H9 (cell line): ENCODE results near the gene ZNF547. TPM values are rescaled to one million over a fixed set of nuclear protein-coding genes. Genes with fewer than 3 reads are reported as not detected.
A peak's percentile ranks its signal among the peaks of the same experiment; 100 is the strongest.

Source experiments
- DNase-seq: peaks from one replicate; pipeline ENCODE4 v3.0.0-alpha.2; 2017
- H2AFZ ChIP-seq: one replicate; pipeline ENCODE4 v1.6.1; 2013; ENCODE audit warnings: mild to moderate bottlenecking, low read length, control low read depth, moderate library complexity
- H2AK5ac ChIP-seq: 2 replicates; pipeline ENCODE4 v1.6.1; 2013; ENCODE audit warnings: low read length, control low read depth, mixed read lengths; ENCODE audit not compliant: insufficient read length
- H2BK120ac ChIP-seq: one replicate; pipeline ENCODE4 v1.6.1; 2013; ENCODE audit warnings: low read depth, mild to moderate bottlenecking, low read length, control low read depth, inconsistent platforms; ENCODE audit not compliant: poor library complexity, severe bottlenecking
- H2BK12ac ChIP-seq: 2 replicates; pipeline ENCODE4 v1.6.1; 2013; ENCODE audit warnings: low read length, control low read depth, mixed read lengths, low read depth; ENCODE audit not compliant: insufficient read length
- H2BK15ac ChIP-seq: 2 replicates; pipeline ENCODE4 v1.6.1; 2013; ENCODE audit warnings: low read depth, low read length, control low read depth
- H2BK20ac ChIP-seq: one replicate; pipeline ENCODE4 v1.6.1; 2013; ENCODE audit warnings: low read depth, mild to moderate bottlenecking, low read length, control low read depth, inconsistent platforms; ENCODE audit not compliant: poor library complexity, severe bottlenecking
- H2BK5ac ChIP-seq: 2 replicates; pipeline ENCODE4 v1.6.1; 2013; ENCODE audit warnings: low read length, control low read depth, mixed read lengths; ENCODE audit not compliant: insufficient read length
- H3K14ac ChIP-seq: 2 replicates; pipeline ENCODE4 v1.6.1; 2013; ENCODE audit warnings: low read length, control low read depth; ENCODE audit not compliant: insufficient read depth
- H3K18ac ChIP-seq: 2 replicates; pipeline ENCODE4 v1.6.1; 2013; ENCODE audit warnings: low read depth, mild to moderate bottlenecking, mixed read lengths, low read length, control low read depth; ENCODE audit not compliant: insufficient read length
- H3K23ac ChIP-seq: 2 replicates; pipeline ENCODE4 v1.6.1; 2013; ENCODE audit warnings: low read length, control low read depth, mixed read lengths, low read depth; ENCODE audit not compliant: insufficient read length
- H3K23me2 ChIP-seq: 2 replicates; pipeline ENCODE4 v1.6.1; 2013; ENCODE audit warnings: low read depth, mild to moderate bottlenecking, mixed read lengths, low read length, control low read depth; ENCODE audit not compliant: insufficient read length, poor library complexity, severe bottlenecking
- H3K27ac ChIP-seq: 2 replicates; pipeline ENCODE4 v1.5.1; 2013; ENCODE audit warnings: low read length, control low read depth, mixed read lengths, low read depth; ENCODE audit not compliant: insufficient read length
- H3K27me3 ChIP-seq: 2 replicates; pipeline ENCODE4 v1.6.1; 2013; ENCODE audit warnings: low read length, control low read depth, inconsistent platforms; ENCODE audit not compliant: insufficient read depth
- H3K4ac ChIP-seq: 2 replicates; pipeline ENCODE4 v1.6.1; 2013; ENCODE audit warnings: low read depth, mild to moderate bottlenecking, control low read depth, inconsistent platforms, low read length, moderate library complexity
- H3K4me1 ChIP-seq: 2 replicates; pipeline ENCODE4 v1.6.1; 2013; ENCODE audit warnings: low read length, control low read depth, inconsistent platforms; ENCODE audit not compliant: insufficient read depth
- H3K4me2 ChIP-seq: 2 replicates; pipeline ENCODE4 v1.6.1; 2013; ENCODE audit warnings: low read length, control low read depth, mixed read lengths; ENCODE audit not compliant: insufficient read length, insufficient read depth
- H3K56ac ChIP-seq: 2 replicates; pipeline ENCODE4 v1.6.1; 2013; ENCODE audit warnings: low read depth, mild to moderate bottlenecking, mixed read lengths, low read length, control low read depth; ENCODE audit not compliant: insufficient read length
- H3K79me1 ChIP-seq: 2 replicates; pipeline ENCODE4 v1.6.1; 2013; ENCODE audit warnings: low read depth, mild to moderate bottlenecking, moderate library complexity, low read length, control low read depth, inconsistent platforms; ENCODE audit not compliant: insufficient read depth, poor library complexity, severe bottlenecking
- H3K79me2 ChIP-seq: 2 replicates; pipeline ENCODE4 v1.6.1; 2013; ENCODE audit warnings: low read length, control low read depth, inconsistent platforms; ENCODE audit not compliant: insufficient read depth
- H3K9ac ChIP-seq: 2 replicates; pipeline ENCODE4 v1.6.1; 2013; ENCODE audit warnings: low read length, control low read depth, mixed read lengths; ENCODE audit not compliant: insufficient read length; ENCODE audit errors: extremely low read depth
- H3K9me3 ChIP-seq: one replicate; pipeline ENCODE4 v1.6.1; 2013; ENCODE audit warnings: low read depth, low read length, inconsistent platforms; ENCODE audit not compliant: control insufficient read depth
- H3T11ph ChIP-seq: one replicate; pipeline ENCODE4 v1.6.1; 2013; ENCODE audit warnings: mild to moderate bottlenecking, low read length, control low read depth, inconsistent platforms
- H4K20me1 ChIP-seq: one replicate; pipeline ENCODE4 v1.6.1; 2013; ENCODE audit not compliant: control insufficient read depth, insufficient read length, insufficient read depth
- H4K5ac ChIP-seq: 2 replicates; pipeline ENCODE4 v1.6.1; 2013; ENCODE audit warnings: low read depth, mild to moderate bottlenecking, mixed read lengths, low read length, control low read depth; ENCODE audit not compliant: insufficient read length
- H4K8ac ChIP-seq: replicated peaks from 2 replicates; pipeline ENCODE4 v1.6.1; 2013; ENCODE audit warnings: low read length, control low read depth, mixed read lengths, low read depth; ENCODE audit not compliant: insufficient read length
- H4K91ac ChIP-seq: 2 replicates; pipeline ENCODE4 v1.6.1; 2013; ENCODE audit warnings: low read depth, mild to moderate bottlenecking, moderate library complexity, mixed read lengths, low read length, control low read depth; ENCODE audit not compliant: insufficient read length
- H3K27ac Mint-ChIP-seq, 3 experiments: 2 replicates in 2 of 3; 3 replicates in 1 of 3; pipeline ENCODE4 v1.8.0; 2020 to 2021; ENCODE audit warnings: mixed read lengths in 3 of 3, mild to moderate bottlenecking in 1 of 3, moderate library complexity in 1 of 3
- H3K27me3 Mint-ChIP-seq: 2 replicates; pipeline ENCODE4 v1.8.0; 2021; ENCODE audit warnings: low read depth, mild to moderate bottlenecking, moderate library complexity, mixed read lengths
- H3K36me3 Mint-ChIP-seq, 3 experiments: 2 replicates in 2 of 3; 3 replicates in 1 of 3; pipeline ENCODE4 v1.8.0; 2020 to 2021; ENCODE audit warnings: low read depth in 3 of 3, mixed read lengths in 3 of 3; ENCODE audit not compliant: insufficient read depth in 1 of 3
- H3K4me1 Mint-ChIP-seq, 2 experiments: 2 replicates each; pipeline ENCODE4 v1.8.0; 2020; ENCODE audit warnings: mixed read lengths in 2 of 2
- H3K4me3 Mint-ChIP-seq, 2 experiments: 2 replicates in 1 of 2; 3 replicates in 1 of 2; pipeline ENCODE4 v1.8.0; 2020 to 2021; ENCODE audit warnings: mild to moderate bottlenecking in 2 of 2, mixed read lengths in 2 of 2, moderate library complexity in 1 of 2
- H3K9me3 Mint-ChIP-seq, 2 experiments: 2 replicates in 1 of 2; 3 replicates in 1 of 2; pipeline ENCODE4 v1.8.0; 2020; ENCODE audit warnings: mild to moderate bottlenecking in 2 of 2, mixed read lengths in 2 of 2, moderate library complexity in 1 of 2
- WGBS: extraction: QIAGEN DNeasy Blood & Tissue Kit; methylation state at CpG from one replicate; pipeline ENCODE4 v1.1.7; 2013; ENCODE audit warnings: missing lambda C conversion rate, low lambda C conversion rate, mixed read lengths; ENCODE audit not compliant: insufficient read length; ENCODE audit errors: extremely low coverage; 5-methylcytosine and 5-hydroxymethylcytosine counted together
- total RNA-seq: library from RNA; stranded (reverse); gene quantifications from 2 replicates; pipeline ENCODE4 v1.2.1, GENCODE V29; 2021
- TF ChIP-seq, protein P1 (sequence below): fragments of 200-600 bp; sonication (generic); conservative IDR thresholded peaks from 3 replicates; pipeline ENCODE4 v1.8.0; 2021; ENCODE audit warnings: antibody characterized with exemption, mild to moderate bottlenecking

The ZNF547 gene
- total RNA-seq, 1 experiment from 2014 or later, result 3.8 TPM

- no peaks in the 10 kb centered on the region for H3K79me1 ChIP-seq
- no peak for DNase-seq
- WGBS, result no CpG with 5 or more reads among the region's 18 CpGs
- TF ChIP-seq, protein P1, sequence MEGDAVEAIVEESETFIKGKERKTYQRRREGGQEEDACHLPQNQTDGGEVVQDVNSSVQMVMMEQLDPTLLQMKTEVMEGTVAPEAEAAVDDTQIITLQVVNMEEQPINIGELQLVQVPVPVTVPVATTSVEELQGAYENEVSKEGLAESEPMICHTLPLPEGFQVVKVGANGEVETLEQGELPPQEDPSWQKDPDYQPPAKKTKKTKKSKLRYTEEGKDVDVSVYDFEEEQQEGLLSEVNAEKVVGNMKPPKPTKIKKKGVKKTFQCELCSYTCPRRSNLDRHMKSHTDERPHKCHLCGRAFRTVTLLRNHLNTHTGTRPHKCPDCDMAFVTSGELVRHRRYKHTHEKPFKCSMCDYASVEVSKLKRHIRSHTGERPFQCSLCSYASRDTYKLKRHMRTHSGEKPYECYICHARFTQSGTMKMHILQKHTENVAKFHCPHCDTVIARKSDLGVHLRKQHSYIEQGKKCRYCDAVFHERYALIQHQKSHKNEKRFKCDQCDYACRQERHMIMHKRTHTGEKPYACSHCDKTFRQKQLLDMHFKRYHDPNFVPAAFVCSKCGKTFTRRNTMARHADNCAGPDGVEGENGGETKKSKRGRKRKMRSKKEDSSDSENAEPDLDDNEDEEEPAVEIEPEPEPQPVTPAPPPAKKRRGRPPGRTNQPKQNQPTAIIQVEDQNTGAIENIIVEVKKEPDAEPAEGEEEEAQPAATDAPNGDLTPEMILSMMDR, result no peak
- peaks cover 0 to 4% (median 0%) of the 10 kb centered on the region in 3 experiments; a peak in 3 of 7 replicates for H3K36me3 Mint-ChIP-seq
- H4K5ac ChIP-seq, result no peak overlapping the region
- no peak overlapping the region for H3K18ac ChIP-seq
- no peaks in the 10 kb centered on the region for H3K4me1 ChIP-seq
- no peaks in the 10 kb centered on the region for H3K27me3 ChIP-seq
- H3K4ac ChIP-seq, result no peak overlapping the region
- H3K4me3 Mint-ChIP-seq, result peak overlapping the region; percentile 88 to 92
- no peak overlapping the region for H2BK20ac ChIP-seq
- H3K14ac ChIP-seq, result no peak overlapping the region
- no peak overlapping the region for H3T11ph ChIP-seq
- H3K27ac Mint-ChIP-seq, result peak overlapping the region in 2 of 3 experiments; percentile 89 to 94; a peak in 4 of 7 replicates
- no peak overlapping the region for H4K91ac ChIP-seq
- H3K27me3 Mint-ChIP-seq, result no peaks in the 10 kb centered on the region
- H3K9me3 Mint-ChIP-seq, result no peaks in the 10 kb centered on the region
- peaks cover 9 to 11% of the 10 kb centered on the region in 2 experiments for H3K4me1 Mint-ChIP-seq
- no peak overlapping the region for H3K56ac ChIP-seq
- peak overlapping the region; percentile 52 for H3K9ac ChIP-seq
- no peaks in the 10 kb centered on the region for H4K20me1 ChIP-seq
- peaks cover 5% of the 10 kb centered on the region for H3K23me2 ChIP-seq
- H3K79me2 ChIP-seq, result peaks cover 4% of the 10 kb centered on the region; the same call in 1 of the 2 replicates
- H4K8ac ChIP-seq, result no peak overlapping the region
- no peak overlapping the region for H2BK12ac ChIP-seq
- H3K4me2 ChIP-seq, result peak overlapping the region; percentile 93
- no peak overlapping the region for H2AK5ac ChIP-seq
- no peak overlapping the region for H2AFZ ChIP-seq
- H2BK15ac ChIP-seq, result no peak overlapping the region
- H3K9me3 ChIP-seq, result no peaks in the 10 kb centered on the region
- H2BK5ac ChIP-seq, result no peak overlapping the region
- H3K23ac ChIP-seq, result no peak overlapping the region
- no peak overlapping the region for H3K27ac ChIP-seq
- no peak overlapping the region for H2BK120ac ChIP-seq
Measured at GRCh38 chr19:57363688-57364181, 384 bp downstream of the ZNF547 start.
